ENCODE data around the gene BTN1A1.

- TF ChIP-seq CTCF (IDR thresholded peaks at IDR 0.05; ENCODE audit: low read depth, low read length) (no peak), EZH2phosphoT487 (IDR thresholded peaks at IDR 0.05; ENCODE audit: low read depth) (no peak)
These were observed 39.0 kb downstream of the BTN1A1 start for GRCh38 chr6:26539071-26539615.
